Activated CD4-positive, alpha-beta T cell treated with anti-CD3 and anti-CD28 coated beads for 36 hours (primary cell): Measurements from ENCODE around the gene STK35. TPM values are rescaled to one million over a fixed set of nuclear protein-coding genes. Genes with fewer than 3 reads are reported as not detected.
"Not testable (repeated sequence)": the region's sequence is repeated elsewhere in the genome, so short reads cannot be mapped to it uniquely, and the experiment has no call there.

Source experiments
- ATAC-seq: fragments of 200-7000 bp; cut with Tn5 transposase; one replicate; pipeline ENCODE4 v1.10.0; 2021; ENCODE audit warnings: mild to moderate bottlenecking, moderate library complexity
- CTCF ChIA-PET: fragments of 350-600 bp; sonication (Branson Sonifier 250); formaldehyde crosslinking; loops from one replicate; lab custom pipeline; 2021; ENCODE audit warnings: antibody characterized with exemption; lab: Charles Lee
- POLR2A ChIA-PET: fragments of 350-600 bp; sonication (Branson Sonifier 250); formaldehyde crosslinking; loops from one replicate; lab custom pipeline; 2021; ENCODE audit warnings: antibody characterized with exemption, inconsistent platforms; lab: Charles Lee
- DNase-seq: peaks from one replicate; pipeline ENCODE4 v3.0.0-alpha.2; 2020
- H3K27ac Mint-ChIP-seq: one replicate; pipeline ENCODE4 v1.8.0; 2021; ENCODE audit warnings: mixed read lengths
- H3K27me3 Mint-ChIP-seq: one replicate; pipeline ENCODE4 v1.8.0; 2021; ENCODE audit warnings: mixed read lengths
- H3K36me3 Mint-ChIP-seq: one replicate; pipeline ENCODE4 v1.8.0; 2021; ENCODE audit warnings: low read depth, mixed read lengths
- H3K4me1 Mint-ChIP-seq: one replicate; pipeline ENCODE4 v1.8.0; 2021; ENCODE audit warnings: mixed read lengths
- H3K4me3 Mint-ChIP-seq: one replicate; pipeline ENCODE4 v1.8.0; 2021; ENCODE audit warnings: mild to moderate bottlenecking, moderate library complexity, mixed read lengths
- H3K9me3 Mint-ChIP-seq: one replicate; pipeline ENCODE4 v1.8.0; 2021; ENCODE audit warnings: low read depth, mixed read lengths
- intact Hi-C, 2 experiments: fragments of 100-400 bp; cut with DNase I in 1 of 2; cut with micrococcal nuclease in 1 of 2; formaldehyde crosslinking; loops; one replicate each; pipeline versions ENCODE4 v1.14.2 to v1.15.1; 2022 to 2024; cut with DNase I, micrococcal nuclease
- total RNA-seq, 2 experiments: library from RNA; stranded (reverse); gene quantifications; one replicate each; pipeline ENCODE4 v1.2.3, GENCODE V29; 2021

STK35 gene
- total RNA-seq, 2 experiments from 2014 or later = 18.2 to 20.9 TPM

- Mint-ChIP-seq H3K9me3 (no peaks in the 10 kb centered on the region), H3K36me3 (no peaks in the 10 kb centered on the region), H3K4me3 (no peak overlapping the region), H3K4me1 (peaks cover 2% of the 10 kb centered on the region), H3K27ac (no peak overlapping the region), H3K27me3 (peaks cover 11% of the 10 kb centered on the region)
- intact Hi-C loops = loop anchor here (5.0 to 10.0 kb wide), 2 partner anchors 167 to 399 kb away; no protein-coding TSS in a partner anchor
- ChIA-PET POLR2A (no interaction called here), CTCF (interaction anchor here (0.7 to 4.5 kb wide), 9 partner anchors 9 to 601 kb away, joined by 3 to 61 read pairs (median 12); no protein-coding TSS in a partner anchor)
- no peak for DNase-seq
- no peak for ATAC-seq
Observed at GRCh38 chr20:2174067-2174466, 72.4 kb downstream of the STK35 start.

- Mint-ChIP-seq H3K36me3 (no peaks in the 10 kb centered on the region), H3K27me3 (peaks cover 7% of the 10 kb centered on the region), H3K27ac (no peak overlapping the region), H3K9me3 (no peaks in the 10 kb centered on the region), H3K4me3 (no peak overlapping the region), H3K4me1 (peaks cover 2% of the 10 kb centered on the region)
- ChIA-PET CTCF (interaction anchor here (0.6 to 2.5 kb wide), 3 partner anchors 20 to 212 kb away, joined by 3 to 10 read pairs (median 4); no protein-coding TSS in a partner anchor), POLR2A (no interaction called here)
- DNase-seq (no peak), ATAC-seq (no peak)
- intact Hi-C loops = loop anchor here in 1 of 2 experiments (10.0 kb wide), 1 partner anchor 402 kb away; no protein-coding TSS in a partner anchor
Observed at GRCh38 chr20:2176946-2177345, 75.3 kb downstream of the STK35 start.

GRCh38 chr20:2178318-2179232 lies 76.9 kb downstream of the STK35 start:
- CTCF ChIA-PET = interaction anchor here (1.0 to 2.4 kb wide), 2 partner anchors 10 to 386 kb away, joined by 3 to 8 read pairs; no protein-coding TSS in a partner anchor
- intact Hi-C loops = loop anchor here in 1 of 2 experiments (10.0 kb wide), 1 partner anchor 404 kb away; no protein-coding TSS in a partner anchor
- no peak for ATAC-seq

GRCh38 chr20:2179233-2179580 lies 77.6 kb downstream of the STK35 start:
- peaks cover 2% of the 10 kb centered on the region for H3K27me3 Mint-ChIP-seq
- ChIA-PET CTCF (interaction anchor here (1.0 to 2.4 kb wide), 2 partner anchors 9 to 387 kb away, joined by 3 to 8 read pairs; no protein-coding TSS in a partner anchor), POLR2A (no interaction called here)
- ATAC-seq = no peak
- intact Hi-C loops = loop anchor here in 1 of 2 experiments (10.0 kb wide), 1 partner anchor 404 kb away; no protein-coding TSS in a partner anchor
- H3K4me3 Mint-ChIP-seq = no peak overlapping the region
- no peaks in the 10 kb centered on the region for H3K9me3 Mint-ChIP-seq
- H3K27ac Mint-ChIP-seq = no peak overlapping the region
- DNase-seq = no peak
- H3K4me1 Mint-ChIP-seq = no peaks in the 10 kb centered on the region
- no peaks in the 10 kb centered on the region for H3K36me3 Mint-ChIP-seq

More at GRCh38 chr20:2178318-2179232, 76.9 kb downstream of the STK35 start:
- peaks cover 2% of the 10 kb centered on the region for H3K27me3 Mint-ChIP-seq
- no peak overlapping the region for H3K4me3 Mint-ChIP-seq
- H3K36me3 Mint-ChIP-seq = no peaks in the 10 kb centered on the region
- H3K4me1 Mint-ChIP-seq = no peaks in the 10 kb centered on the region
- DNase-seq = no peak
- no peak overlapping the region for H3K27ac Mint-ChIP-seq
- POLR2A ChIA-PET = no interaction called here
- no peaks in the 10 kb centered on the region for H3K9me3 Mint-ChIP-seq

- ChIA-PET POLR2A (no interaction called here), CTCF (interaction anchor here (1.0 to 2.4 kb wide), 2 partner anchors 9 to 388 kb away, joined by 3 to 8 read pairs; no protein-coding TSS in a partner anchor)
Observed at GRCh38 chr20:2179949-2180348, 78.3 kb downstream of the STK35 start.

GRCh38 chr20:2183381-2183780 lies 81.8 kb downstream of the STK35 start:
- intact Hi-C loops = no loop called here
- Mint-ChIP-seq H3K4me3 (no peak overlapping the region), H3K27me3 (peaks cover 2% of the 10 kb centered on the region), H3K9me3 (peaks cover 1% of the 10 kb centered on the region), H3K27ac (no peak overlapping the region), H3K36me3 (no peaks in the 10 kb centered on the region), H3K4me1 (no peaks in the 10 kb centered on the region)
- ATAC-seq (no peak), DNase-seq (no peak)
- ChIA-PET POLR2A (no interaction called here), CTCF (interaction anchor here (0.7 to 1.8 kb wide), 2 partner anchors 10 to 728 kb away, joined by 4 to 12 read pairs; no protein-coding TSS in a partner anchor)

More at GRCh38 chr20:2179949-2180348, 78.3 kb downstream of the STK35 start:
- intact Hi-C loops = loop anchor here in 1 of 2 experiments (10.0 kb wide), 1 partner anchor 405 kb away; no protein-coding TSS in a partner anchor
- Mint-ChIP-seq H3K27ac (no peak overlapping the region), H3K9me3 (no peaks in the 10 kb centered on the region), H3K36me3 (no peaks in the 10 kb centered on the region), H3K27me3 (peaks cover 2% of the 10 kb centered on the region), H3K4me3 (no peak overlapping the region), H3K4me1 (no peaks in the 10 kb centered on the region)
- DNase-seq (no peak), ATAC-seq (no peak)

- H3K27me3 Mint-ChIP-seq, ATAC-seq, H3K4me1 Mint-ChIP-seq, H3K4me3 Mint-ChIP-seq, intact Hi-C loops, DNase-seq, H3K9me3 Mint-ChIP-seq, H3K36me3 Mint-ChIP-seq, H3K27ac Mint-ChIP-seq, CTCF ChIA-PET, POLR2A ChIA-PET: not testable (repeated sequence)
Observed at GRCh38 chr20:2184933-2185332, 83.3 kb downstream of the STK35 start.

- no peaks in the 10 kb centered on the region for H3K9me3 Mint-ChIP-seq
- intact Hi-C loops = no loop called here
- no peaks in the 10 kb centered on the region for H3K36me3 Mint-ChIP-seq
- no peak overlapping the region for H3K4me3 Mint-ChIP-seq
- no peaks in the 10 kb centered on the region for H3K4me1 Mint-ChIP-seq
- ChIA-PET POLR2A (no interaction called here), CTCF (interaction anchor here (3.3 kb wide), 1 partner anchor 12 kb away, joined by 16 read pairs; no protein-coding TSS in a partner anchor)
- H3K27ac Mint-ChIP-seq = no peak overlapping the region
- DNase-seq (no peak), ATAC-seq (no peak)
- peaks cover 7% of the 10 kb centered on the region for H3K27me3 Mint-ChIP-seq
Observed at GRCh38 chr20:2195614-2196013, 94.0 kb downstream of the STK35 start.

- H3K27ac Mint-ChIP-seq = no peak overlapping the region
- DNase-seq = no peak
- ChIA-PET CTCF (interaction anchor here (1.1 to 3.3 kb wide), 5 partner anchors 10 to 232 kb away, joined by 3 to 16 read pairs (median 5); no protein-coding TSS in a partner anchor), POLR2A (no interaction called here)
- no peaks in the 10 kb centered on the region for H3K36me3 Mint-ChIP-seq
- H3K27me3 Mint-ChIP-seq = peaks cover 4% of the 10 kb centered on the region
- no peaks in the 10 kb centered on the region for H3K9me3 Mint-ChIP-seq
- H3K4me1 Mint-ChIP-seq = no peaks in the 10 kb centered on the region
- intact Hi-C loops = no loop called here
- H3K4me3 Mint-ChIP-seq = no peak overlapping the region
- no peak for ATAC-seq
Observed at GRCh38 chr20:2197166-2197565, 95.5 kb downstream of the STK35 start.
